SU-DHL-6 (cell line): Measurements from ENCODE around the gene SLC6A7.

Experiments
- H2AFZ ChIP-seq: fragments of 200-600 bp; sonication (generic); 2 replicates; pipeline ENCODE4 v1.6.1; 2014; ENCODE audit warnings: low read depth, mild to moderate bottlenecking, moderate library complexity, mixed read lengths, antibody characterized with exemption, low read length; ENCODE audit not compliant: severe bottlenecking
- H3F3A ChIP-seq: fragments of 200-600 bp; shearing (Covaris generic); 2 replicates; pipeline ENCODE4 v1.6.0; 2016; ENCODE audit warnings: antibody characterized with exemption, mild to moderate bottlenecking; ENCODE audit not compliant: insufficient read depth
- H3K27ac ChIP-seq: fragments of 200-600 bp; sonication (generic); 2 replicates; pipeline ENCODE4 v1.5.1; 2016; ENCODE audit warnings: low read depth, mild to moderate bottlenecking, low read length, moderate library complexity, mixed read lengths
- H3K27me3 ChIP-seq: fragments of 200-600 bp; sonication (generic), shearing (Covaris generic); 2 replicates; pipeline ENCODE4 v1.6.0; 2014; ENCODE audit warnings: mild to moderate bottlenecking, low read length
- H3K36me3 ChIP-seq: fragments of 200-600 bp; sonication (generic); 2 replicates; pipeline ENCODE4 v1.6.1; 2014; ENCODE audit warnings: mild to moderate bottlenecking, low read length, mixed read lengths
- H3K4me2 ChIP-seq: fragments of 300-600, 200-600 bp; shearing (Covaris generic), sonication (generic); 2 replicates; pipeline ENCODE4 v1.6.0; 2014; ENCODE audit warnings: low read length, low read depth, mild to moderate bottlenecking; ENCODE audit not compliant: poor library complexity, severe bottlenecking
- H3K4me3 ChIP-seq: fragments of 200-600 bp; sonication (generic); 2 replicates; pipeline ENCODE4 v1.5.1; 2014; ENCODE audit warnings: antibody characterized with exemption, low read length, mild to moderate bottlenecking, mixed read lengths; ENCODE audit not compliant: insufficient read depth, poor library complexity, severe bottlenecking
- H3K79me2 ChIP-seq: fragments of 200-600 bp; sonication (generic); 2 replicates; pipeline ENCODE4 v1.6.1; 2014; ENCODE audit warnings: mild to moderate bottlenecking, low read length, moderate library complexity; ENCODE audit not compliant: insufficient read depth
- H3K9ac ChIP-seq: fragments of 200-600 bp; sonication (generic); 2 replicates; pipeline ENCODE4 v1.7.0; 2014; ENCODE audit warnings: mild to moderate bottlenecking, low read length
- H3K9me2 ChIP-seq: fragments of 200-600 bp; sonication (generic); replicated peaks from 2 replicates; pipeline ENCODE4 v1.6.1; 2014; ENCODE audit warnings: low read length; ENCODE audit not compliant: insufficient read depth
- H3K9me3 ChIP-seq: fragments of 200-600 bp; sonication (generic); 2 replicates; pipeline ENCODE4 v1.6.1; 2014; ENCODE audit warnings: low read length, mixed read lengths; ENCODE audit not compliant: insufficient read depth
- H4K20me1 ChIP-seq: fragments of 200-600 bp; sonication (generic); 2 replicates; pipeline ENCODE4 v1.6.1; 2014; ENCODE audit warnings: low read depth, mild to moderate bottlenecking, antibody characterized with exemption, low read length, moderate library complexity, mixed read lengths
- CTCF ChIP-seq: fragments of 200-600 bp; sonication (generic); IDR thresholded peaks from one replicate; pipeline ENCODE4 v1.5.1; 2017; ENCODE audit warnings: antibody characterized with exemption, mild to moderate bottlenecking, low read length, moderate library complexity; ENCODE audit not compliant: insufficient read depth, poor library complexity, severe bottlenecking
- EZH2phosphoT487 ChIP-seq: fragments of 200-600 bp; sonication (generic), shearing (Covaris generic); conservative IDR thresholded peaks from 2 replicates; pipeline ENCODE4 v1.6.1; 2018; ENCODE audit warnings: mild to moderate bottlenecking, antibody characterized with exemption, low read length, moderate library complexity, mixed read lengths

The SLC6A7 gene

DNA sequence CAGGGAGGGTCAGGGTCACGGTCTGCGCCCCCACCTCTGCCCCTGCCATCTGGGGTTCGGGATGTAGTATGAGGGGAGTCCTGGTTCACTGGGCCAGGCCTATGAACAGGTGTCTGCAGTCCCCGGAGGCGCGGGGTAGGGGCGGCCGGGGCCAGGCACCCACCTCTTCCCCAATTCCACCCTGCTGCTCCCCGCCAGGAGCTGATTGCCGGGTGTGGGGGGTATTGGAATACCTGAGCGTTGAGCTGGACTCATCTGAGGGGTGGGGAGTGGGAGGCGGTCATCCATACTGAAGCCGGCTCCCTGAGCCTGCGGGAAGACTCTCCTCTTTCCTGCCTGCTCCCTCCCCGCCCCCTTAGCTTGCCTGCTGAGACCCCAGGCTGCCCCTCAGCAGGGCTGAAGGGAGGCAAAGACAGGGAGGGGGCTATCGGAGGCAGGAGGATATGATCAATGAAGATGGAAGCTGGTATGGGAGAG, 679 bp downstream of the SLC6A7 start:
- TF ChIP-seq EZH2phosphoT487: no peak
- no peak for TF ChIP-seq CTCF
- no peaks in the 10 kb centered on the region for H3F3A ChIP-seq
- H3K27me3 ChIP-seq: no peaks in the 10 kb centered on the region
- no peak overlapping the region for H2AFZ ChIP-seq
- no peaks in the 10 kb centered on the region for H3K36me3 ChIP-seq
- no peak overlapping the region for H3K4me3 ChIP-seq
- H3K4me2 ChIP-seq: no peak overlapping the region
- H3K9me3 ChIP-seq: no peaks in the 10 kb centered on the region
- H3K9ac ChIP-seq: no peak overlapping the region
- H4K20me1 ChIP-seq: no peaks in the 10 kb centered on the region
- no peaks in the 10 kb centered on the region for H3K9me2 ChIP-seq
- H3K79me2 ChIP-seq: no peaks in the 10 kb centered on the region
- H3K27ac ChIP-seq: no peak overlapping the region

GRCh38 chr5:150190987-150191386, 1.1 kb downstream of the SLC6A7 start:
- Histone ChIP-seq H4K20me1 (no peaks in the 10 kb centered on the region), H3K9me2 (no peaks in the 10 kb centered on the region), H3F3A (no peaks in the 10 kb centered on the region), H3K36me3 (no peaks in the 10 kb centered on the region), H3K27ac (no peak overlapping the region), H3K4me3 (no peak overlapping the region), H3K4me2 (no peak overlapping the region), H3K9ac (no peak overlapping the region), H2AFZ (no peak overlapping the region), H3K27me3 (no peaks in the 10 kb centered on the region), H3K9me3 (no peaks in the 10 kb centered on the region), H3K79me2 (no peaks in the 10 kb centered on the region)
- TF ChIP-seq EZH2phosphoT487 (no peak), CTCF (no peak)

DNA sequence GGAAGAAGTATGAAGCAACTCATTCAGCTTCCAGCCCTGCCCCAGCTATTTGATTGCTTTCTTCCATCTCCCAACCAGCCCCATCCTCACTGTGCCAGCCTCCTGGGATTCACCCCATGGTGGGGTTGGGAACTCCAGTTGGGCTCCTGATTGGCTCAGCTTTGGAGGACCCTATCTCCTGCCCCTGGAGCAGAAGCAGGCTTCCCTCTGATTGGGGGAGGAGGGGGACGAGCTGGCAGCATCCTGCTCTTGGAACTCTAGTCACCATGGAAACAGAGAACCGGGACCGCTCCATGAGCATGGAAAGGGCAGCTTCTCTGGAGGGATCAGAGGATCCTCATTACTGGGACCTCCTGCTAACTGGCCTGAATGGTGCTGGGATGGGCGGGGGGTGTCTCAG, 2.6 kb downstream of the SLC6A7 start:
- Histone ChIP-seq H3K9me2 (no peaks in the 10 kb centered on the region), H3F3A (no peaks in the 10 kb centered on the region), H3K9me3 (no peaks in the 10 kb centered on the region), H3K4me2 (no peak overlapping the region), H3K27ac (no peak overlapping the region), H3K9ac (no peak overlapping the region), H3K27me3 (no peaks in the 10 kb centered on the region), H2AFZ (no peak overlapping the region), H3K36me3 (no peaks in the 10 kb centered on the region), H3K79me2 (no peaks in the 10 kb centered on the region), H3K4me3 (no peak overlapping the region), H4K20me1 (no peaks in the 10 kb centered on the region)
- TF ChIP-seq CTCF: no peak
- no peak for TF ChIP-seq EZH2phosphoT487
